IMR-90 (cell line): ENCODE results near the gene LCK. TPM values are rescaled to one million over a fixed set of nuclear protein-coding genes. Genes with fewer than 3 reads are reported as not detected.

Source experiments
- ATAC-seq: fragments of 200-7000 bp; cut with Tn5 transposase; 2 replicates; pipeline ENCODE4 v1.9.1; 2020; ENCODE audit warnings: low read depth, mild to moderate bottlenecking, moderate library complexity
- BruUV-seq: library from RNA; stranded (reverse); fragments of 400-500 nt; replicated peaks from 2 replicates; lab custom pipeline; 2021; lab: Mats Ljungman, UMichigan
- CTCF ChIA-PET: fragments of 300-600 bp; formaldehyde crosslinking; extraction: SDS; loops from one replicate; lab custom pipeline; 2021; ENCODE audit warnings: antibody characterized with exemption; lab: Yijun Ruan, JAX
- POLR2A ChIA-PET: fragments of 300-600 bp; sonication (Branson Sonifier 250); formaldehyde crosslinking; loops from one replicate; lab custom pipeline; 2022; ENCODE audit warnings: antibody characterized with exemption; ENCODE audit not compliant: unreplicated experiment; lab: Charles Lee
- DNase-seq: peaks from one replicate; pipeline ENCODE4 v3.0.0; 2013
- H2AFZ ChIP-seq: replicated peaks from 2 replicates; pipeline ENCODE3; 2013; ENCODE audit warnings: low read length, mild to moderate bottlenecking; ENCODE audit not compliant: poor library complexity
- H2AK5ac ChIP-seq: 2 replicates; pipeline ENCODE4 v1.6.1; 2013; ENCODE audit warnings: low read depth, low read length, inconsistent platforms
- H2AK9ac ChIP-seq: replicated peaks from 2 replicates; pipeline ENCODE3; 2013; ENCODE audit warnings: mild to moderate bottlenecking, low read depth, low read length, moderate library complexity; ENCODE audit not compliant: poor library complexity
- H2BK120ac ChIP-seq: 2 replicates; pipeline ENCODE4 v1.6.1; 2013; ENCODE audit warnings: low read depth, low read length, inconsistent platforms
- H2BK15ac ChIP-seq: 3 replicates; pipeline ENCODE4 v1.6.1; 2013; ENCODE audit warnings: low read depth, low read length, inconsistent platforms
- H2BK20ac ChIP-seq: 2 replicates; pipeline ENCODE4 v1.6.1; 2013; ENCODE audit warnings: low read depth, mild to moderate bottlenecking, inconsistent platforms, low read length, moderate library complexity
- H2BK5ac ChIP-seq: 2 replicates; pipeline ENCODE4 v1.6.1; 2013; ENCODE audit warnings: mild to moderate bottlenecking, low read depth, low read length, inconsistent platforms; ENCODE audit not compliant: poor library complexity, severe bottlenecking
- H3K14ac ChIP-seq: replicated peaks from 2 replicates; pipeline ENCODE4 v1.6.1; 2013; ENCODE audit warnings: low read depth, low read length, inconsistent platforms
- H3K18ac ChIP-seq: 2 replicates; pipeline ENCODE4 v1.6.1; 2013; ENCODE audit warnings: low read depth, low read length, control low read depth
- H3K23ac ChIP-seq: 2 replicates; pipeline ENCODE4 v1.6.1; 2013; ENCODE audit warnings: low read depth, low read length, inconsistent platforms
- H3K27ac ChIP-seq: 2 replicates; pipeline ENCODE4 v1.5.1; 2013; ENCODE audit warnings: mild to moderate bottlenecking, control low read depth, low read length; ENCODE audit not compliant: insufficient read depth
- H3K27me3 ChIP-seq: 2 replicates; pipeline ENCODE4 v1.6.1; 2013; ENCODE audit warnings: low read length; ENCODE audit not compliant: control insufficient read depth, insufficient read depth
- H3K36me3 ChIP-seq: 2 replicates; pipeline ENCODE4 v1.6.1; 2013; ENCODE audit warnings: low read length, mixed read lengths; ENCODE audit not compliant: control insufficient read depth, insufficient read depth
- H3K4ac ChIP-seq: 2 replicates; pipeline ENCODE4 v1.6.1; 2013; ENCODE audit warnings: low read depth, low read length, inconsistent platforms
- H3K4me1 ChIP-seq: 2 replicates; pipeline ENCODE4 v1.6.1; 2013; ENCODE audit warnings: low read length, mixed read lengths; ENCODE audit not compliant: control insufficient read depth, insufficient read depth
- H3K4me2 ChIP-seq: 2 replicates; pipeline ENCODE4 v1.6.1; 2013; ENCODE audit warnings: low read depth, mild to moderate bottlenecking, control low read depth, low read length, moderate library complexity
- H3K4me3 ChIP-seq: 2 replicates; pipeline ENCODE4 v1.5.1; 2013; ENCODE audit warnings: low read depth, mild to moderate bottlenecking, control low read depth, low read length, moderate library complexity; ENCODE audit not compliant: insufficient read depth
- H3K56ac ChIP-seq: 2 replicates; pipeline ENCODE4 v1.6.1; 2013; ENCODE audit warnings: low read length, inconsistent platforms; ENCODE audit not compliant: insufficient read depth; ENCODE audit errors: extremely low read depth
- H3K79me1 ChIP-seq, 2 experiments: 2 replicates each; pipeline ENCODE4 v1.6.1; 2013; ENCODE audit warnings: low read length in 2 of 2, inconsistent platforms in 1 of 2, low read depth in 1 of 2
- H3K9ac ChIP-seq: 2 replicates; pipeline ENCODE4 v1.6.1; 2013; ENCODE audit warnings: low read depth, low read length, control low read depth
- H3K9me1 ChIP-seq: 2 replicates; pipeline ENCODE4 v1.6.1; 2013; ENCODE audit warnings: low read length, inconsistent platforms; ENCODE audit not compliant: insufficient read depth
- H3K9me3 ChIP-seq: 2 replicates; pipeline ENCODE4 v1.6.1; 2013; ENCODE audit warnings: low read length; ENCODE audit not compliant: control insufficient read depth, insufficient read depth
- H4K20me1 ChIP-seq: 2 replicates; pipeline ENCODE4 v1.6.1; 2013; ENCODE audit warnings: low read length, inconsistent platforms; ENCODE audit not compliant: insufficient read depth
- H4K5ac ChIP-seq: 2 replicates; pipeline ENCODE4 v1.6.1; 2013; ENCODE audit warnings: mild to moderate bottlenecking, low read depth, low read length, control low read depth
- H4K8ac ChIP-seq, 2 experiments: 2 replicates each; pipeline ENCODE4 v1.6.1; 2013; ENCODE audit warnings: low read depth in 2 of 2, low read length in 2 of 2, control low read depth in 1 of 2, inconsistent platforms in 1 of 2
- H4K91ac ChIP-seq: 2 replicates; pipeline ENCODE4 v1.6.1; 2013; ENCODE audit warnings: low read depth, low read length, inconsistent platforms; ENCODE audit not compliant: insufficient read depth
- BHLHE40 ChIP-seq: fragments of 150-350 bp; IDR thresholded peaks from 2 replicates; pipeline ENCODE4 v1.6.1; 2016; ENCODE audit warnings: mild to moderate bottlenecking, low read depth, low read length
- MAFK ChIP-seq: IDR thresholded peaks from 2 replicates; pipeline ENCODE4 v1.6.1; 2012; ENCODE audit warnings: low read depth, low read length, improper control_type of control experiment
- POLR2A ChIP-seq: IDR thresholded peaks from 2 replicates; pipeline ENCODE4 v1.6.1; 2012; ENCODE audit warnings: mild to moderate bottlenecking, low read depth, low read length
- RAD21 ChIP-seq: IDR thresholded peaks from 2 replicates; pipeline ENCODE4 v1.6.1; 2012; ENCODE audit warnings: low read length, improper control_type of control experiment
- RCOR1 ChIP-seq: IDR thresholded peaks from 2 replicates; pipeline ENCODE4 v1.6.1; 2012; ENCODE audit warnings: mild to moderate bottlenecking, low read length, improper control_type of control experiment; ENCODE audit not compliant: insufficient replicate concordance
- RFX5 ChIP-seq: IDR thresholded peaks from 2 replicates; pipeline ENCODE4 v1.8.0; 2012; ENCODE audit warnings: low read depth, mild to moderate bottlenecking, low read length, moderate library complexity
- WGBS, 2 experiments: methylation state at CpG; one replicate each; pipeline versions ENCODE4 v1.1.5 to v1.1.7; 2013; ENCODE audit warnings: missing lambda C conversion rate in 2 of 2; ENCODE audit not compliant: insufficient read length in 1 of 2; ENCODE audit errors: extremely low coverage in 2 of 2; 5-methylcytosine and 5-hydroxymethylcytosine counted together
- dilution Hi-C: fragments of 300-500 bp; cut with HindIII; formaldehyde crosslinking; loops from one replicate; pipeline ENCODE4 v1.14.3; 2018; ENCODE audit warnings: low sequenced_read_pairs; ENCODE audit not compliant: unreplicated experiment
- in situ Hi-C: fragments of 300-500 bp; cut with MboI; formaldehyde crosslinking; loops from 3 replicates; pipeline ENCODE4 v1.14.3; 2019; ENCODE audit warnings: low sequenced_read_pairs, inconsistent platforms, mixed read lengths
- intact Hi-C: fragments of 100-400 bp; cut with micrococcal nuclease; formaldehyde crosslinking; loops from 2 replicates; pipeline ENCODE4 v1.10.0; 2022
- polyA plus RNA-seq, 3 experiments: library from polyadenylated mRNA; depleted of rRNA; stranded (reverse); fragments of >200 nt; gene quantifications; 2 replicates each; pipeline ENCODE4 v1.2.3, GENCODE V29; 2012; ENCODE audit warnings: low replicate concordance in 1 of 3
- total RNA-seq: library from RNA; depleted of rRNA; stranded (reverse); fragments of >200 nt; gene quantifications from 2 replicates; pipeline ENCODE4 v1.2.3, GENCODE V29; 2012
- TF ChIP-seq, protein P1 (sequence below): fragments of 150-350 bp; IDR thresholded peaks from 2 replicates; pipeline ENCODE4 v1.6.1; 2016; ENCODE audit warnings: low read depth, mild to moderate bottlenecking, low read length, moderate library complexity, borderline replicate concordance

LCK gene
- total and polyA plus RNA-seq, 2 of the 4 experiments (the other 2 are of a cell fraction): not detected

DNA sequence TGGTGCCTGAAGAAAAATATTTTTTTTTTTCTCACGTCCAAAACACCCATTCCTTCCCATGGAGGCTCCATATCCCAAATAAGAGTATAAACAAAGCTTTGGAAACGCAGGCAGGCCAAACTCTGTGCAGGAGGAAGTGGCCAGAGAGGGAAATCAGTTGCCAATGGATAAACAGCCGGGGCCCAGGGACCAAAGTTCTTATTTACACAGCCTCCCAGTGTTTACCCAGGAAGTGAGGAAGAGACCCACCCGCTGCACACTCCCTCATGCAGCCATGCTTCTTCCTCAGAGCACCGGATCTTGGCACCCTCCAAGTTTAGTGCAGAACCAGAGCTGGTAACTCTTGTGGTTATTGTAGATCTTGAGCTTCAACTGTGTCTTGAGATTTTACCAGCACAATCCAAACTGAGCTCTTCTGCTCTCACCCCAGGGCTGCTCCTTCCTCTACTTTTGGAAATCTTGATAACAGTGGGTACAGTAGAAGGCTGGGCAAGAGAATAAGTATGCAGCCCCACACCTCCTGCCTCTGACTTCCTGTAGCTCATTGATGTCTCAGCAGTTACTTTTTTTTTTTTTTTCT is 70.7 kb downstream of the LCK start:
- ChIA-PET POLR2A (no interaction called here), CTCF (interaction anchor here (0.7 to 1.0 kb wide), 2 partner anchors 73 to 351 kb away, joined by 4 read pairs; no protein-coding TSS in a partner anchor)
- no peak overlapping the region for H2BK20ac ChIP-seq
- no peak overlapping the region for H3K4me3 ChIP-seq
- H2AK5ac ChIP-seq: no peak overlapping the region
- H3K79me1 ChIP-seq: peaks cover 16 to 58% of the 10 kb centered on the region in 2 experiments
- no peak overlapping the region for H3K23ac ChIP-seq
- H3K56ac ChIP-seq: no peak overlapping the region
- H2BK5ac ChIP-seq: no peak overlapping the region
- H3K4me1 ChIP-seq: peaks cover 4% of the 10 kb centered on the region
- no peak overlapping the region for H4K5ac ChIP-seq
- intact Hi-C loops (no loop called here), dilution Hi-C loops (no loop called here), in situ Hi-C loops (loop anchor here (10.0 kb wide), 1 partner anchor 107 kb away; no protein-coding TSS in a partner anchor)
- no peak overlapping the region for H3K18ac ChIP-seq
- no peaks in the 10 kb centered on the region for H3K9me3 ChIP-seq
- H2BK15ac ChIP-seq: no peak overlapping the region
- peaks cover 5% of the 10 kb centered on the region; the same call in 1 of the 2 replicates for H3K9me1 ChIP-seq
- no peak overlapping the region for H2AK9ac ChIP-seq
- peak overlapping the region; percentile 44 for H3K14ac ChIP-seq
- H2BK120ac ChIP-seq: no peak overlapping the region
- no peak for DNase-seq
- peaks cover 36% of the 10 kb centered on the region for H3K36me3 ChIP-seq
- no peaks in the 10 kb centered on the region for H3K27me3 ChIP-seq
- peak; percentile 71 for ATAC-seq
- H3K4me2 ChIP-seq: no peak overlapping the region
- no CpG with 5 or more reads among the region's 5 CpGs for WGBS, 2 experiments
- H4K20me1 ChIP-seq: no peaks in the 10 kb centered on the region; the same call in 1 of the 2 replicates
- TF ChIP-seq POLR2A (no peak), BHLHE40 (no peak), MAFK (no peak), RFX5 (no peak), RAD21 (no peak), RCOR1 (no peak)
- TF ChIP-seq, protein P1, sequence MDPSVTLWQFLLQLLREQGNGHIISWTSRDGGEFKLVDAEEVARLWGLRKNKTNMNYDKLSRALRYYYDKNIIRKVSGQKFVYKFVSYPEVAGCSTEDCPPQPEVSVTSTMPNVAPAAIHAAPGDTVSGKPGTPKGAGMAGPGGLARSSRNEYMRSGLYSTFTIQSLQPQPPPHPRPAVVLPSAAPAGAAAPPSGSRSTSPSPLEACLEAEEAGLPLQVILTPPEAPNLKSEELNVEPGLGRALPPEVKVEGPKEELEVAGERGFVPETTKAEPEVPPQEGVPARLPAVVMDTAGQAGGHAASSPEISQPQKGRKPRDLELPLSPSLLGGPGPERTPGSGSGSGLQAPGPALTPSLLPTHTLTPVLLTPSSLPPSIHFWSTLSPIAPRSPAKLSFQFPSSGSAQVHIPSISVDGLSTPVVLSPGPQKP: no peak
- no peak overlapping the region for H4K91ac ChIP-seq
- no peak overlapping the region for H3K4ac ChIP-seq
- H3K9ac ChIP-seq: no peak overlapping the region
- BruUV-seq: no TSS peak
- H2AFZ ChIP-seq: peak overlapping the region; percentile 54
- H4K8ac ChIP-seq: peak overlapping the region in 1 of 2 experiments; percentile 7; a peak in 1 of 4 replicates
- H3K27ac ChIP-seq: peak overlapping the region; percentile 11; the same call in 1 of the 2 replicates
